T-helper 17 cell (primary cell): Measurements from ENCODE around the gene P3H4. TPM values are rescaled to one million over a fixed set of nuclear protein-coding genes. Genes with fewer than 3 reads are reported as not detected.

Experiments
- ATAC-seq: fragments of 150-1000 bp; cut with Tn5 transposase; 2 replicates; pipeline ENCODE4 v1.10.0; 2021; ENCODE audit warnings: mild to moderate bottlenecking, moderate library complexity
- DNase-seq, 3 donors: peaks; one replicate each; pipeline versions ENCODE4 v3.0.0 to v3.0.0-alpha.2; 2020 to 2021
- H3K9me3 ChIP-seq: one replicate; pipeline ENCODE4 v1.7.0; 2013; ENCODE audit warnings: low read length, mild to moderate bottlenecking; ENCODE audit not compliant: control insufficient read depth, poor library complexity, severe bottlenecking
- H3K27ac Mint-ChIP-seq: one replicate; pipeline ENCODE4 v1.8.0; 2022; ENCODE audit warnings: mild to moderate bottlenecking, moderate library complexity, mixed read lengths
- H3K27me3 Mint-ChIP-seq: one replicate; pipeline ENCODE4 v1.8.0; 2022; ENCODE audit warnings: mixed read lengths
- H3K36me3 Mint-ChIP-seq: one replicate; pipeline ENCODE4 v1.8.0; 2022; ENCODE audit warnings: low read depth, mixed read lengths
- H3K4me1 Mint-ChIP-seq: one replicate; pipeline ENCODE4 v1.8.0; 2022; ENCODE audit warnings: mild to moderate bottlenecking, mixed read lengths
- H3K4me3 Mint-ChIP-seq: one replicate; pipeline ENCODE4 v1.8.0; 2022; ENCODE audit warnings: mild to moderate bottlenecking, moderate library complexity, mixed read lengths
- total RNA-seq, 4 donors: library from RNA in 2 of 4; stranded (reverse) in 2 of 4; gene quantifications; one replicate each; pipeline ENCODE4 v1.2.3 and lab custom pipeline; 2022 to 2026

The P3H4 gene
- total RNA-seq, 2 donors from 2014 or later, result 1.7 to 2.0 TPM

GRCh38 chr17:41766135-41766534 lies 45.6 kb downstream of the P3H4 start:
- H3K27ac Mint-ChIP-seq, result no peak overlapping the region
- no peaks in the 10 kb centered on the region for H3K36me3 Mint-ChIP-seq
- no peak for ATAC-seq
- no peaks in the 10 kb centered on the region for H3K9me3 ChIP-seq
- H3K4me1 Mint-ChIP-seq, result peaks cover 2% of the 10 kb centered on the region
- peak overlapping the region; percentile 5 for H3K4me3 Mint-ChIP-seq
- peaks cover 9% of the 10 kb centered on the region for H3K27me3 Mint-ChIP-seq
- DNase-seq, result no peak

- no peaks in the 10 kb centered on the region for H3K9me3 ChIP-seq
- Mint-ChIP-seq H3K4me3 (no peak overlapping the region), H3K36me3 (no peaks in the 10 kb centered on the region), H3K27me3 (peaks cover 16% of the 10 kb centered on the region), H3K4me1 (peaks cover 2% of the 10 kb centered on the region), H3K27ac (no peak overlapping the region)
- no peak for DNase-seq
- no peak for ATAC-seq
These were observed 48.4 kb downstream of the P3H4 start for GRCh38 chr17:41763327-41763726.

GRCh38 chr17:41762841-41763240 lies 48.9 kb downstream of the P3H4 start:
- Mint-ChIP-seq H3K27ac (no peak overlapping the region), H3K4me3 (no peak overlapping the region), H3K36me3 (no peaks in the 10 kb centered on the region), H3K27me3 (peaks cover 16% of the 10 kb centered on the region), H3K4me1 (peaks cover 2% of the 10 kb centered on the region)
- no peak for ATAC-seq
- DNase-seq, result no peak
- H3K9me3 ChIP-seq, result no peaks in the 10 kb centered on the region

- H3K36me3 Mint-ChIP-seq, result no peaks in the 10 kb centered on the region
- peaks cover 16% of the 10 kb centered on the region for H3K27me3 Mint-ChIP-seq
- H3K27ac Mint-ChIP-seq, result no peak overlapping the region
- H3K4me3 Mint-ChIP-seq, result peak overlapping the region; percentile 78
- ATAC-seq, result no peak
- no peaks in the 10 kb centered on the region for H3K4me1 Mint-ChIP-seq
- H3K9me3 ChIP-seq, result no peaks in the 10 kb centered on the region
- no peak for DNase-seq
These were observed 49.4 kb downstream of the P3H4 start for GRCh38 chr17:41762391-41762790.

GRCh38 chr17:41760878-41761277 lies 50.9 kb downstream of the P3H4 start:
- Mint-ChIP-seq H3K36me3 (no peaks in the 10 kb centered on the region), H3K4me1 (no peaks in the 10 kb centered on the region), H3K27me3 (peaks cover 14% of the 10 kb centered on the region), H3K27ac (no peak overlapping the region), H3K4me3 (no peak overlapping the region)
- no peak for ATAC-seq
- no peak for DNase-seq
- no peaks in the 10 kb centered on the region for H3K9me3 ChIP-seq

- Mint-ChIP-seq H3K36me3 (no peaks in the 10 kb centered on the region), H3K4me3 (no peak overlapping the region), H3K27me3 (peaks cover 11% of the 10 kb centered on the region), H3K4me1 (no peaks in the 10 kb centered on the region), H3K27ac (no peak overlapping the region)
- ATAC-seq (no peak), DNase-seq (no peak)
- H3K9me3 ChIP-seq, result no peaks in the 10 kb centered on the region
These were observed 53.1 kb downstream of the P3H4 start for GRCh38 chr17:41758601-41759000.

GRCh38 chr17:41754066-41754465 lies 57.7 kb downstream of the P3H4 start:
- Mint-ChIP-seq H3K27ac (no peak overlapping the region), H3K4me1 (no peaks in the 10 kb centered on the region), H3K36me3 (no peaks in the 10 kb centered on the region), H3K27me3 (peaks cover 16% of the 10 kb centered on the region), H3K4me3 (no peak overlapping the region)
- no peak for DNase-seq
- H3K9me3 ChIP-seq, result no peaks in the 10 kb centered on the region
- no peak for ATAC-seq

Other genes starting within 250 kb of the P3H4 start
- gene KRT9, start 239.9 kb downstream of the P3H4 start, total RNA-seq, result not detected
- gene KRT14, start 225.1 kb downstream of the P3H4 start, total RNA-seq, result not detected
- not detected for gene KRT16, start 199.2 kb downstream of the P3H4 start, total RNA-seq
- not detected for gene KRT17, start 187.4 kb downstream of the P3H4 start, total RNA-seq
- 1,000 to 10,000 TPM; 2,426 to 2,697 TPM for gene EIF1, start 123.1 kb downstream of the P3H4 start, total RNA-seq
- gene GAST, start 99.6 kb downstream of the P3H4 start, total RNA-seq, result not detected
- gene HAP1, start 77.3 kb downstream of the P3H4 start, total RNA-seq, result 1 to 10 TPM in 1 of 2 donors, under 1 TPM in 1; 0.15 to 1.3 TPM
- gene JUP, start 25.2 kb downstream of the P3H4 start, total RNA-seq, result 1 to 10 TPM in 1 of 2 donors, under 1 TPM in 1; 0.63 to 1.4 TPM
- gene FKBP10, start 1.1 kb upstream of the P3H4 start, total RNA-seq, result not detected
- gene NT5C3B, start 24.3 kb upstream of the P3H4 start, total RNA-seq, result 10 to 100 TPM; 23.1 to 28.9 TPM
- gene KLHL10, start 25.9 kb upstream of the P3H4 start, total RNA-seq, result not detected
- 10 to 100 TPM; 17.7 to 31.6 TPM for gene KLHL11, start 53.5 kb upstream of the P3H4 start, total RNA-seq
- gene ACLY, start 107.0 kb upstream of the P3H4 start, total RNA-seq, result 10 to 100 TPM; 65.5 to 73.4 TPM
- gene ODAD4, start 118.7 kb upstream of the P3H4 start, total RNA-seq, result 1 to 10 TPM; 3.7 to 4.3 TPM
- gene CNP, start 154.8 kb upstream of the P3H4 start, total RNA-seq, result 10 to 100 TPM; 21.0 to 23.4 TPM
- 100 to 1,000 TPM; 113 to 124 TPM for gene DNAJC7, start 205.5 kb upstream of the P3H4 start, total RNA-seq
- 10 to 100 TPM; 14.3 to 15.6 TPM for gene NKIRAS2, start 208.1 kb upstream of the P3H4 start, total RNA-seq
- gene C17orf113, start 238.7 kb upstream of the P3H4 start, total RNA-seq, result under 1 TPM; 0.65 to 0.85 TPM